Tibial nerve (tissue), 3 donors: ENCODE data around the gene NCAM1.

Source experiments
- POLR2A ChIP-seq, 2 donors: fragments of 450-650 bp; IDR thresholded peaks; one replicate each; pipeline ENCODE4 v1.6.1; 2017; ENCODE audit warnings: antibody characterized with exemption in 2 of 2, mild to moderate bottlenecking in 2 of 2, moderate library complexity in 2 of 2
- TF ChIP-seq, protein P1 (sequence below), 5 experiments: fragments of 200-600 bp in 3 of 5; fragments of 450-650 bp in 2 of 5; sonication (generic) in 3 of 5; IDR thresholded peaks; one replicate each; pipeline ENCODE4 v1.5.1; 2016 to 2019; ENCODE audit warnings: antibody characterized with exemption in 5 of 5, mild to moderate bottlenecking in 3 of 5, moderate library complexity in 2 of 5

DNA sequence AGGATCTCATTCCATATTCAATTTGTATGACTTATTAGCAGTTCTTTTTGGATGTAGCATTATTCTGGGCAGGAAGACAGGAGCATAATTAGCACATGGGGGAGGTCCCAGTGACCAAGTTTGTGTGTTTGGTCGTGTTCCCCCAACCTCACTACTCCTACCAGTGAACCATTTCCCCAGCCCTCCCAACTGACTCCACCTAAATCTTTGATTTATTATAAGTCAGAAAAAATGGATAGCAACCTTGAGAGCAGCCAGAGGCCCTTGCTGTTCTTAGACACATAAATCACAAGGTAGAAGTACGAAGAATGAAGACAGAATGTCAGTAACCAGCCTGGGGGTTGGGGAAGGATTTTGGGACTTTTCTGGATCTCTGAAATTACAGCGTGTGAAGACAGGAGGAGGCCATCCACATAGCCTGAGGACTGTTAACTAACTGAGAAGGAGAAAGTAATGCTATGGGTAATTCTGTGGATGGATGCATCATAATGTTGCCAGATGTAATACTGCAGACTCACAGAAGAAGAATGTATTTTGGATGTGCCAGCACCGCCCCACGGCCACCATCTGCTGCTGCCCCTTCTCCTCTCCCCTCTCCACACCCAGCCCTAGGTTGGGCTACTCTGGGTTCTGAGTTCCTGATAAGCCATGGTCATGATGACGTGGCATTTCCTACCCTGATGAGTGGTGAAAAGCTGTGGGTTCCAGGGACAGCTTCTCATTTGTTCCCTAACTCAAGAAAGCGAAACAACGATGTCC is 228.9 kb downstream of the NCAM1 start:
- TF ChIP-seq, protein P1, sequence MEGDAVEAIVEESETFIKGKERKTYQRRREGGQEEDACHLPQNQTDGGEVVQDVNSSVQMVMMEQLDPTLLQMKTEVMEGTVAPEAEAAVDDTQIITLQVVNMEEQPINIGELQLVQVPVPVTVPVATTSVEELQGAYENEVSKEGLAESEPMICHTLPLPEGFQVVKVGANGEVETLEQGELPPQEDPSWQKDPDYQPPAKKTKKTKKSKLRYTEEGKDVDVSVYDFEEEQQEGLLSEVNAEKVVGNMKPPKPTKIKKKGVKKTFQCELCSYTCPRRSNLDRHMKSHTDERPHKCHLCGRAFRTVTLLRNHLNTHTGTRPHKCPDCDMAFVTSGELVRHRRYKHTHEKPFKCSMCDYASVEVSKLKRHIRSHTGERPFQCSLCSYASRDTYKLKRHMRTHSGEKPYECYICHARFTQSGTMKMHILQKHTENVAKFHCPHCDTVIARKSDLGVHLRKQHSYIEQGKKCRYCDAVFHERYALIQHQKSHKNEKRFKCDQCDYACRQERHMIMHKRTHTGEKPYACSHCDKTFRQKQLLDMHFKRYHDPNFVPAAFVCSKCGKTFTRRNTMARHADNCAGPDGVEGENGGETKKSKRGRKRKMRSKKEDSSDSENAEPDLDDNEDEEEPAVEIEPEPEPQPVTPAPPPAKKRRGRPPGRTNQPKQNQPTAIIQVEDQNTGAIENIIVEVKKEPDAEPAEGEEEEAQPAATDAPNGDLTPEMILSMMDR (IDR thresholded peaks at IDR 0.05), result no peak
- TF ChIP-seq POLR2A (IDR thresholded peaks at IDR 0.05), result no peak
